ENCODE data around the gene NECAB3. TPM values are rescaled to one million over a fixed set of nuclear protein-coding genes. Genes with fewer than 3 reads are reported as not detected.

NECAB3 gene
- total and polyA plus RNA-seq, 11 donors = 37.6 to 111 (median 71.8) TPM

DNA sequence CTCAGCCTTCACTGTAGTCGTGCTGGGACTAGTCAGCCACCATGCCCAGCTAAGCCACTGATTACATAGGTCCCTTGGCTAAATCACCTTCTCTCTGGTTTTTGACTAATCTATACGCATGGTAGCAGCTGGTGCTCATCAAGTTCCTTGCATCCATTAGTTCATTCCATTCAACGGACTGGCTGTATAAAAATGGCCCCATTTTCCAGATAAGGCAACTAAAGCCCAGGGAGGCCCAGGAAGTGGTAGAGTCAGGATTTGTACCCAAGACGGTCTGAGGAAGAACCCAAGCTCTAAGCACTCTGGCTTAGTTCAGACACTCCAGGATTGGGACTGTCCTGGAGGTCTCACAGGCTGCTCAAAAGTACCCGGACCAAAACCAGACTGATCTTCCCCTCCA is 7.1 kb upstream of the NECAB3 start:
- TF ChIP-seq POLR2A (IDR thresholded peaks at IDR 0.05) = no peak
- TF ChIP-seq, protein P1, sequence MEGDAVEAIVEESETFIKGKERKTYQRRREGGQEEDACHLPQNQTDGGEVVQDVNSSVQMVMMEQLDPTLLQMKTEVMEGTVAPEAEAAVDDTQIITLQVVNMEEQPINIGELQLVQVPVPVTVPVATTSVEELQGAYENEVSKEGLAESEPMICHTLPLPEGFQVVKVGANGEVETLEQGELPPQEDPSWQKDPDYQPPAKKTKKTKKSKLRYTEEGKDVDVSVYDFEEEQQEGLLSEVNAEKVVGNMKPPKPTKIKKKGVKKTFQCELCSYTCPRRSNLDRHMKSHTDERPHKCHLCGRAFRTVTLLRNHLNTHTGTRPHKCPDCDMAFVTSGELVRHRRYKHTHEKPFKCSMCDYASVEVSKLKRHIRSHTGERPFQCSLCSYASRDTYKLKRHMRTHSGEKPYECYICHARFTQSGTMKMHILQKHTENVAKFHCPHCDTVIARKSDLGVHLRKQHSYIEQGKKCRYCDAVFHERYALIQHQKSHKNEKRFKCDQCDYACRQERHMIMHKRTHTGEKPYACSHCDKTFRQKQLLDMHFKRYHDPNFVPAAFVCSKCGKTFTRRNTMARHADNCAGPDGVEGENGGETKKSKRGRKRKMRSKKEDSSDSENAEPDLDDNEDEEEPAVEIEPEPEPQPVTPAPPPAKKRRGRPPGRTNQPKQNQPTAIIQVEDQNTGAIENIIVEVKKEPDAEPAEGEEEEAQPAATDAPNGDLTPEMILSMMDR (IDR thresholded peaks at IDR 0.05) = no peak
- Histone ChIP-seq H3K27me3 (no peaks in the 10 kb centered on the region), H3K4me1 (peaks cover 0 to 30% (median 9%) of the 10 kb centered on the region in 12 donors), H3K9me3 (no peaks in the 10 kb centered on the region), H3K27ac (no peak overlapping the region), H3K4me3 (no peak overlapping the region), H3K36me3 (no peaks in the 10 kb centered on the region)
- ATAC-seq (no peak), DNase-seq (no peak)
- WGBS, 4 donors = 88 to 93% (median 89%) methylated on average over 5 of the region's 5 CpGs
- intact Hi-C loops (cut with DNase I) = loop anchor here in 1 of 10 donors (10.0 kb wide), 1 partner anchor 314 kb away; the partner anchor contains the start of gene RALY

DNA sequence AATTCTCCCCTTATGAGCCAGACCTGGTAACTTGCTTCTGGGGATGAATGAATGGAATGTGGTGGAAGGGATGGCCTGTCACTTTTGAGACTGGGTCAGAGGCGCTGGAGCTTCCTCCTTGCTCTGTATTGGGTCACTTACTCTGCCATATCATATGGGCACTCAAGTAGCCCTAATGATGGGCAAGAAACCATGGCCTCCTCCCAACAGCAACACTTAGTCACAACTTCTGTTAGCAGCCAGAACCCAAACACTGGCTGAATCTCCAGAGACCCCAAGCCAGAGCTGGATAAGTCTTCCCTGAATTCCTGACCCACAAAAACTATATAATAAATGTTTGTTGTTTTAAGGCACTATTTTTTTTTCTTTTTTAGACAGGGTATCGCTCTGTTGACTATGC is 6.5 kb upstream of the NECAB3 start:
- no peak for DNase-seq
- Histone ChIP-seq H3K36me3 (no peaks in the 10 kb centered on the region), H3K27me3 (no peaks in the 10 kb centered on the region), H3K9me3 (no peaks in the 10 kb centered on the region), H3K4me3 (no peak overlapping the region), H3K4me1 (peaks cover 0 to 32% (median 8%) of the 10 kb centered on the region in 12 donors), H3K27ac (no peak overlapping the region)
- TF ChIP-seq, protein P1 (IDR thresholded peaks at IDR 0.05) = no peak
- TF ChIP-seq POLR2A (IDR thresholded peaks at IDR 0.05) = no peak
- intact Hi-C loops (cut with DNase I) = loop anchor here in 1 of 10 donors (10.0 kb wide), 1 partner anchor 314 kb away; the partner anchor contains the start of gene RALY
- no peak for ATAC-seq
- WGBS, 4 donors = 81 to 84% (median 82%) methylated on average over 2 of the region's 2 CpGs

DNA sequence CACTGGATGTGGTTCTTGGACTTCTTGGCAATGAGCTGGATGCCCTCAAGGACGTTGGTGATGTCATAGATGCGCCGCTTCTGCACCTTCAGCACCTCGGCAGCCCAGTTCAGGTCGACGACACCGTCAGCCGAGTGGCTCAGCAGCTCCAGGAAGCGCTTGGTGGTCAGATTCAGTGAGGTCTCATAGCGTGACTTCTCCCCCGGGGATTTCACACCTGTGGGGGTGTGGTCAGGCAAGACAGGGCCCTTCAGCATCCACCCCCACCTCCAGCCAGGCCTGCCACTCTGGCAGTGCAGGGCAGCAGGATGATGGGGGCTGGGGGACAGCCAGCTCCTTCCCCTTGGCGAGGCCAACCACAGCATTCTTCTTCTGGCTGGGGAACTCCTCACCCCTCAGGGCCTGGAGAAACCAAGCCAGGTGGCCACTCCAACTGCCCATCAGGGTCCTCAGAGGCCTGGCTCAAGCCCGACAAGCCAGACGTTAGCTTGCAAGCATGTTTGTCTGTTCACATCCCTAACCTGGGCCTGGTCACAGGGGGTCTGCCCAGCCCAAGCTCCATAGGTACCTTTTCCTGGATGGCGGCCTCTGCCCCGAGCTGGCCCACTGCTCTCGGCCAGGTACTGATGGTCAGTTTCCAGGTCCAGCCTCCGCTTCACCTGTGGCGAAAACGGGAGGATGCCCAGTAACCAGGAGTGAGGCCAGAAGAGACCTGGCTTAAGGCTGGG is 5.7 kb upstream of the NECAB3 start:
- DNase-seq (no peak), ATAC-seq (no peak)
- Histone ChIP-seq H3K27me3 (no peaks in the 10 kb centered on the region), H3K27ac (no peak overlapping the region), H3K4me1 (peaks cover 0 to 32% (median 8%) of the 10 kb centered on the region in 12 donors), H3K4me3 (no peak overlapping the region), H3K9me3 (no peaks in the 10 kb centered on the region), H3K36me3 (no peaks in the 10 kb centered on the region)
- TF ChIP-seq, protein P1 (IDR thresholded peaks at IDR 0.05) = no peak
- TF ChIP-seq POLR2A (IDR thresholded peaks at IDR 0.05) = no peak
- intact Hi-C loops (cut with DNase I) = loop anchor here in 1 of 10 donors (10.0 kb wide), 1 partner anchor 315 kb away; the partner anchor contains the start of gene RALY
- 89 to 94% (median 92%) methylated on average over 12 to 20 of the region's 20 CpGs for WGBS, 4 donors

DNA sequence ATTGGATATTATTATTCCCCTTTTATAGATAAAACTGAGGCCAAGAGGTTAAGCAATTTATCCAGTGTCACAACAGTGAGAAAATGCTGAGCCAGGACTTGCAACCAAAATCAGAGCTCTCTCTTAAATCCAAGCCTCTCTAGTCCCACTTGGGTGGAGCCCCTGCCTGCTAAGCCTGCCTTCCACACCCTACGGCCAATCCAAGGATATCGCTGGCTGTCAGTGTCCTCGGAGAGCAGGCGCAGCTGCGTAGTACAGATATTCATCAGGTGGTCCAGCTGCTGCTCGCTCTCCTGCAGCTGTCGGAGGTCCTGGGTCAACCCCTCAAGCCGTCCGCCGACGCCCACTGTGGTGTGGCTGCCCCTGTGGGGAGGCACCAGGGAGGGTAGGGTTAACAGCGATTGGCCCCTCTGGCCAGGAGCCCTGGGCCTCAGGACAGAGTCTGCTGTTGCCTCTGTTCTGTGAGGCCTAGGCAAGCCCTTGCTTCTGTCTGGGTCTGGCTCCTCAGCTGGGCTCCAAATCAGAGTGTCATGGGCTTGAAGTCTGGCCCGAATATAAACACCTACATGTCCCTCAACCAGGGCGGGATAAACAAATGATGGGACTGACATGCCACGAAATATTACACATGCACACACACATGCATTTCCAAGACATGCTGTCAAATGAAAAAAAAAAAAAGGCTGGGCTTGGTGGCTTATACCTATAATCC is 3.9 kb upstream of the NECAB3 start:
- Histone ChIP-seq H3K9me3 (no peaks in the 10 kb centered on the region), H3K27ac (peak overlapping the region in 3 of 12 donors; percentile 34 to 57 (median 56)), H3K36me3 (no peaks in the 10 kb centered on the region), H3K4me1 (peaks cover 0 to 42% (median 13%) of the 10 kb centered on the region in 12 donors), H3K4me3 (no peak overlapping the region), H3K27me3 (no peaks in the 10 kb centered on the region)
- WGBS, 4 donors = 71 to 82% (median 81%) methylated on average over 13 to 15 of the region's 15 CpGs
- TF ChIP-seq, protein P1 (IDR thresholded peaks at IDR 0.05) = no peak
- TF ChIP-seq POLR2A (IDR thresholded peaks at IDR 0.05) = no peak
- intact Hi-C loops (cut with DNase I) = no loop called here
- DNase-seq (peak in 3 of 5 donors; percentile 51 to 83 (median 68)), ATAC-seq (peak; percentile 15 to 49 (median 40))

Data from heart left ventricle (tissue), 16 donors.